K562 (cell line): ENCODE measurements around the gene HACD1. TPM values are rescaled to one million over a fixed set of nuclear protein-coding genes. Genes with fewer than 3 reads are reported as not detected.

Experiments
- ATAC-seq: fragments of 200-7000 bp; cut with Tn5 transposase; 3 replicates; pipeline ENCODE4 v1.9.1; 2020; ENCODE audit warnings: moderate library complexity
- BruUV-seq: library from RNA; stranded (reverse); fragments of 400-500 nt; replicated peaks from 2 replicates; lab custom pipeline; 2021; lab: Mats Ljungman, UMichigan
- CTCF ChIA-PET: fragments of 300-600 bp; formaldehyde crosslinking; extraction: SDS; loops from one replicate; lab custom pipeline; 2021; ENCODE audit warnings: low intra/inter-chr PET ratio; lab: Yijun Ruan, JAX
- POLR2A ChIA-PET: fragments of 300-600, 350-650 bp; sonication (Branson Sonifier 250); formaldehyde crosslinking; extraction: SDS; loops from one replicate; lab custom pipeline; 2021; ENCODE audit warnings: antibody characterized with exemption, inconsistent platforms; lab: Yijun Ruan, JAX
- DNase-seq, 4 experiments: peaks; one replicate each; pipeline versions ENCODE4 v3.0.0 to v3.0.0-alpha.2; 2011 to 2018; ENCODE audit warnings: low spot score in 3 of 4, mixed read lengths in 3 of 4; ENCODE audit errors: extremely low read depth in 1 of 4
- FAIRE-seq: peaks from 2 replicates; lab custom pipeline; 2011; peaks lifted over from hg19 to GRCh38; lab: Jason Lieb, UNC
- H2AFZ ChIP-seq: 2 replicates; pipeline ENCODE4 v1.6.0; 2011; ENCODE audit warnings: low read depth, low read length, control low read depth, inconsistent platforms
- H3K27ac ChIP-seq: fragments of 200-600 bp; 3 replicates; pipeline ENCODE4 v1.8.0; 2011; ENCODE audit warnings: low read depth, mild to moderate bottlenecking, control low read depth, inconsistent platforms, low read length, moderate library complexity, mixed read lengths; ENCODE audit errors: extremely low read depth
- H3K27me3 ChIP-seq, 2 experiments: fragments of 300-600 bp in 1 of 2; 2 replicates in 1 of 2; 3 replicates in 1 of 2; pipeline versions ENCODE4 v1.6.0 to v1.8.0; 2011; ENCODE audit warnings: inconsistent platforms in 2 of 2, low read length in 2 of 2, mild to moderate bottlenecking in 1 of 2, mixed read lengths in 1 of 2, moderate library complexity in 1 of 2; ENCODE audit not compliant: control insufficient read depth in 2 of 2, insufficient read depth in 2 of 2
- H3K36me3 ChIP-seq: fragments of 300-600 bp; 3 replicates; pipeline ENCODE4 v1.8.0; 2011; ENCODE audit warnings: mild to moderate bottlenecking, low read length, inconsistent platforms; ENCODE audit not compliant: control insufficient read depth, insufficient read depth
- H3K4me1 ChIP-seq, 2 experiments: fragments of 200-600 bp in 1 of 2; replicated peaks in 1 of 2; 2 replicates in 1 of 2; 3 replicates in 1 of 2; pipeline versions ENCODE4 v1.5.1 to v1.8.0; 2011; ENCODE audit warnings: inconsistent platforms in 2 of 2, low read length in 2 of 2, mild to moderate bottlenecking in 1 of 2, mixed read lengths in 1 of 2, moderate library complexity in 1 of 2; ENCODE audit not compliant: control insufficient read depth in 2 of 2, insufficient read depth in 2 of 2
- H3K4me2 ChIP-seq: 2 replicates; pipeline ENCODE4 v1.6.1; 2011; ENCODE audit warnings: low read length, control low read depth, inconsistent platforms, mixed read lengths; ENCODE audit not compliant: insufficient read depth
- H3K4me3 ChIP-seq: fragments of 200-600 bp; sonication (generic), shearing (Covaris generic); 2 replicates; pipeline ENCODE4 v1.5.1; 2016; ENCODE audit warnings: control low read depth, inconsistent platforms
- H3K79me2 ChIP-seq: fragments of 200-600 bp; 3 replicates; pipeline ENCODE4 v1.8.0; 2011; ENCODE audit warnings: low read length, inconsistent platforms; ENCODE audit not compliant: control insufficient read depth, insufficient read depth
- H3K9ac ChIP-seq, 2 experiments: 2 replicates each; pipeline versions ENCODE4 v1.6.0 to v1.6.1; 2011; ENCODE audit warnings: low read depth in 2 of 2, low read length in 2 of 2, control low read depth in 1 of 2, inconsistent platforms in 1 of 2, mild to moderate bottlenecking in 1 of 2, mixed read lengths in 1 of 2; ENCODE audit not compliant: insufficient read depth in 1 of 2
- H3K9me1 ChIP-seq: one replicate; pipeline ENCODE4 v1.6.0; 2011; ENCODE audit warnings: inconsistent platforms, mild to moderate bottlenecking, low read length, moderate library complexity; ENCODE audit not compliant: control insufficient read depth, insufficient read depth
- H3K9me3 ChIP-seq: replicated peaks from 2 replicates; pipeline ENCODE4 v1.5.1; 2011; ENCODE audit warnings: low read depth, low read length, inconsistent platforms; ENCODE audit not compliant: control insufficient read depth, insufficient read depth
- H4K20me1 ChIP-seq: replicated peaks from 2 replicates; pipeline ENCODE4 v1.6.1; 2011; ENCODE audit warnings: low read length, inconsistent platforms, mixed read lengths; ENCODE audit not compliant: control insufficient read depth, insufficient read depth
- ARID1B ChIP-seq: fragments of 450-650 bp; IDR thresholded peaks from 2 replicates; pipeline ENCODE4 v1.6.1; 2016; ENCODE audit warnings: antibody characterized with exemption, mild to moderate bottlenecking, inconsistent platforms
- BCOR ChIP-seq: fragments of 450-650 bp; IDR thresholded peaks from 2 replicates; pipeline ENCODE4 v1.6.1; 2016
- CBFA2T3 ChIP-seq: fragments of 450-650 bp; IDR thresholded peaks from 2 replicates; pipeline ENCODE4 v1.6.1; 2017
- CBX8 ChIP-seq: fragments of 200-600 bp; sonication (generic); IDR thresholded peaks from 2 replicates; pipeline ENCODE4 v1.6.1; 2012; ENCODE audit warnings: borderline replicate concordance, mixed run types, low read depth, mild to moderate bottlenecking, moderate library complexity, mixed read lengths, low read length, control low read depth, inconsistent platforms; ENCODE audit not compliant: poor library complexity, severe bottlenecking; ENCODE audit errors: extremely low read depth
- CEBPB ChIP-seq: fragments of 450-650 bp; IDR thresholded peaks from 2 replicates; pipeline ENCODE4 v1.6.1; 2016; ENCODE audit warnings: missing genetic modification characterization, missing compliant biosample characterization
- EHMT2 ChIP-seq: fragments of 450-650 bp; IDR thresholded peaks from 2 replicates; pipeline ENCODE4 v1.6.1; 2018; ENCODE audit warnings: antibody characterized with exemption
- HDGF ChIP-seq: fragments of 450-650 bp; IDR thresholded peaks from 2 replicates; pipeline ENCODE4 v1.6.1; 2016
- KDM4B ChIP-seq, 2 experiments: fragments of 450-650 bp in 1 of 2; sonication (generic) in 1 of 2; IDR thresholded peaks; 2 replicates each; pipeline ENCODE4 v1.6.1; 2016 to 2017; ENCODE audit warnings: borderline replicate concordance in 2 of 2, antibody characterized with exemption in 1 of 2, low read depth in 1 of 2, mild to moderate bottlenecking in 1 of 2
- MEF2A ChIP-seq: IDR thresholded peaks from 2 replicates; pipeline ENCODE4 v1.6.1; 2011; ENCODE audit warnings: low read depth, mild to moderate bottlenecking, low read length, moderate library complexity; ENCODE audit not compliant: control insufficient read depth
- MYBL2 ChIP-seq, 2 experiments: fragments of 450-650 bp in 1 of 2; sonication (generic) in 1 of 2; formaldehyde crosslinking in 1 of 2; IDR thresholded peaks; 2 replicates each; pipeline versions ENCODE4 v1.6.1 to v1.8.1; 2017 to 2022; ENCODE audit warnings: borderline replicate concordance in 1 of 2, inconsistent platforms in 1 of 2, low read depth in 1 of 2, mild to moderate bottlenecking in 1 of 2, missing genetic modification reagents in 1 of 2, moderate library complexity in 1 of 2
- NCOR1 ChIP-seq: fragments of 450-650 bp; IDR thresholded peaks from 2 replicates; pipeline ENCODE4 v1.6.1; 2016; ENCODE audit warnings: mild to moderate bottlenecking, moderate library complexity
- NFIC ChIP-seq: fragments of 450-650 bp; IDR thresholded peaks from 2 replicates; pipeline ENCODE4 v1.6.1; 2017; ENCODE audit warnings: mild to moderate bottlenecking, inconsistent platforms
- NR2C1 ChIP-seq, 2 experiments: fragments of 450-650 bp; IDR thresholded peaks; 2 replicates each; pipeline ENCODE4 v1.6.1; 2017; ENCODE audit warnings: mild to moderate bottlenecking in 2 of 2, antibody characterized with exemption in 1 of 2, inconsistent platforms in 1 of 2, missing compliant biosample characterization in 1 of 2, missing genetic modification characterization in 1 of 2
- NR2F6 ChIP-seq: fragments of 450-650 bp; formaldehyde crosslinking; IDR thresholded peaks from 2 replicates; pipeline ENCODE4 v1.4.0; 2020; ENCODE audit warnings: mild to moderate bottlenecking
- PTRF ChIP-seq: fragments of 450-650 bp; IDR thresholded peaks from 2 replicates; pipeline ENCODE4 v1.6.1; 2016; ENCODE audit warnings: mild to moderate bottlenecking, missing genetic modification characterization, missing compliant biosample characterization
- RBM39 ChIP-seq: fragments of 200-400 bp; formaldehyde crosslinking; optimal IDR thresholded peaks from 2 replicates; pipeline ENCODE3; 2018; ENCODE audit warnings: low read depth, low read length
- RNF2 ChIP-seq: sonication (generic); IDR thresholded peaks from 2 replicates; pipeline ENCODE4 v1.6.1; 2016
- TEAD2 ChIP-seq: fragments of 450-650 bp; IDR thresholded peaks from 2 replicates; pipeline ENCODE4 v1.6.1; 2016; ENCODE audit warnings: missing genetic modification characterization, control low read depth, missing compliant biosample characterization
- ZBTB17 ChIP-seq: fragments of 450-650 bp; formaldehyde crosslinking; IDR thresholded peaks from 2 replicates; pipeline ENCODE4 v1.4.0; 2020; ENCODE audit warnings: mild to moderate bottlenecking
- ZNF77 ChIP-seq: fragments of 250-450 bp; sonication (Bioruptor Pico); IDR thresholded peaks from 2 replicates; pipeline ENCODE4 v1.5.0; 2020
- WGBS: fragments of 100-300 bp; shearing (Covaris generic); methylation state at CpG from one replicate; pipeline ENCODE4 v1.1.6; 2016; ENCODE audit warnings: low coverage, mixed read lengths; ENCODE audit not compliant: insufficient coverage; ENCODE audit errors: missing lambda C conversion rate; 5-methylcytosine and 5-hydroxymethylcytosine counted together
- in situ Hi-C: fragments of 300-500 bp; cut with MboI; formaldehyde crosslinking; loops from 4 replicates; pipeline ENCODE4 v1.15.0; 2018; ENCODE audit warnings: inconsistent platforms, mixed read lengths
- intact Hi-C: fragments of 100-400 bp; cut with micrococcal nuclease; formaldehyde crosslinking; loops from 2 replicates; pipeline ENCODE4 v1.14.2; 2022
- polyA plus RNA-seq, 8 experiments: library from polyadenylated mRNA; depleted of rRNA in 4 of 8; stranded (reverse) in 5 of 8; unstranded in 3 of 8; fragments of >200 nt; fragmentation: Nextera tagmentation in 2 of 8; fragmentation: Illumina TruSeq in 1 of 8; extraction: Ambion mirVana in 2 of 8; extraction: Trizol in 1 of 8; gene quantifications; 2 replicates each; pipeline versions ENCODE4 v1.2.1 to v1.2.3, GENCODE V29; 2011 to 2014; ENCODE audit warnings: inconsistent platforms in 1 of 8, missing spikeins in 1 of 8
- total RNA-seq, 7 experiments: library from RNA; depleted of rRNA in 6 of 7; stranded (reverse); fragments of >200 nt in 6 of 7; fragmentation: Illumina TruSeq in 2 of 7; extraction: Trizol in 2 of 7; gene quantifications; 2 replicates each; pipeline versions ENCODE4 v1.2.1 to v1.2.3, GENCODE V29; 2011 to 2021; ENCODE audit warnings: low replicate concordance in 1 of 7
- TF ChIP-seq, protein P1 (sequence below), 3 experiments: fragments of 200-800 bp in 1 of 3; sonication (Bioruptor generic) in 1 of 3; sonication (generic) in 1 of 3; formaldehyde crosslinking in 1 of 3; IDR thresholded peaks; 2 replicates each; pipeline versions ENCODE4 v1.6.1 to v1.8.0; 2016 to 2022; ENCODE audit warnings: mild to moderate bottlenecking in 2 of 3, missing compliant biosample characterization in 2 of 3, missing genetic modification characterization in 2 of 3, missing genetic modification reagents in 1 of 3

Gene HACD1
- total and polyA plus RNA-seq, 9 of the 15 experiments (the other 6 are each of a cell fraction or from before 2014, with no cell fraction given) = 0.99 to 4.5 (median 2.4) TPM

- Histone ChIP-seq H3K27ac (no peak overlapping the region), H3K9me1 (no peaks in the 10 kb centered on the region), H2AFZ (no peak overlapping the region), H3K9me3 (no peaks in the 10 kb centered on the region), H4K20me1 (no peaks in the 10 kb centered on the region), H3K4me2 (no peak overlapping the region), H3K36me3 (no peaks in the 10 kb centered on the region), H3K4me1 (peaks cover 0 to 2% of the 10 kb centered on the region in 2 experiments; a peak in 2 of 5 replicates), H3K27me3 (no peaks in the 10 kb centered on the region), H3K79me2 (no peaks in the 10 kb centered on the region), H3K9ac (no peak overlapping the region), H3K4me3 (no peak overlapping the region)
- FAIRE-seq = peak; percentile 37
- POLR2A ChIA-PET = interaction anchor here (0.6 to 1.7 kb wide), 4 partner anchors 10 to 393 kb away, joined by 3 to 5 read pairs (median 4); no protein-coding TSS in a partner anchor
- 52% methylated on average over 3 of the region's 3 CpGs for WGBS
- ATAC-seq = peak; percentile 49
- BruUV-seq = no TSS peak
- in situ Hi-C loops = loop anchor here (5.0 to 25.0 kb wide), 6 partner anchors 136 to 772 kb away; no protein-coding TSS in a partner anchor
- intact Hi-C loops = loop anchor here (1.0 to 10.0 kb wide), 5 partner anchors 136 to 610 kb away; no protein-coding TSS in a partner anchor
- no peak for DNase-seq
- CTCF ChIA-PET = interaction anchor here (1.2 to 1.5 kb wide), 2 partner anchors 138 to 266 kb away, joined by 5 to 7 read pairs; no protein-coding TSS in a partner anchor
- TF ChIP-seq NFIC (peak; percentile 80), ZBTB17 (CRISPR knock-in tag) (no peak), PTRF (tag) (no peak), CEBPB (tag) (no peak), MYBL2 (IDR thresholded peaks at IDR 0.05; ENCODE audit: low read depth) (no peak), MYBL2 (CRISPR knock-in tag; IDR thresholded peaks at IDR 0.05; ENCODE audit: borderline replicate concordance) (no peak), CBX8 (no peak), TEAD2 (tag) (no peak), RBM39 (no peak), NCOR1 (peak; percentile 24; the same call in 1 of the 2 replicates), BCOR (no peak), ARID1B (peak; percentile 33; the same call in 1 of the 2 replicates), EHMT2 (no peak), HDGF (no peak), CBFA2T3 (peak; percentile 9; the same call in 1 of the 2 replicates), ZNF77 (no peak), NR2C1 (IDR thresholded peaks at IDR 0.05) (no peak), NR2C1 (tag; IDR thresholded peaks at IDR 0.05) (no peak), NR2F6 (CRISPR knock-in tag) (no peak), RNF2 (no peak), KDM4B (IDR thresholded peaks at IDR 0.05; ENCODE audit: borderline replicate concordance in 2 of 2, low read depth in 1 of 2) (no peak), MEF2A (no peak)
- TF ChIP-seq, protein P1, sequence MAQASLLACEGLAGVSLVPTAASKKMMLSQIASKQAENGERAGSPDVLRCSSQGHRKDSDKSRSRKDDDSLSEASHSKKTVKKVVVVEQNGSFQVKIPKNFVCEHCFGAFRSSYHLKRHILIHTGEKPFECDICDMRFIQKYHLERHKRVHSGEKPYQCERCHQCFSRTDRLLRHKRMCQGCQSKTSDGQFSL (CRISPR knock-in tag; IDR thresholded peaks at IDR 0.05) = no peak
- TF ChIP-seq, protein P1 (tag; IDR thresholded peaks at IDR 0.05) = 0 out of 4 replicates have a peak, but pooled peaks of 1 of the 2 experiments have one; percentile 22
Measured at GRCh38 chr10:17606547-17607040, 10.6 kb downstream of the HACD1 start.
